NAMALWA (cell line): ENCODE data around the gene APOBR.
"Not testable (repeated sequence)": the region's sequence is repeated elsewhere in the genome, so short reads cannot be mapped to it uniquely, and the experiment has no call there.

Source experiments
- DNase-seq: peaks from one replicate; pipeline ENCODE4 v3.0.0-alpha.2; 2015; ENCODE audit warnings: low spot score

Gene APOBR

DNA sequence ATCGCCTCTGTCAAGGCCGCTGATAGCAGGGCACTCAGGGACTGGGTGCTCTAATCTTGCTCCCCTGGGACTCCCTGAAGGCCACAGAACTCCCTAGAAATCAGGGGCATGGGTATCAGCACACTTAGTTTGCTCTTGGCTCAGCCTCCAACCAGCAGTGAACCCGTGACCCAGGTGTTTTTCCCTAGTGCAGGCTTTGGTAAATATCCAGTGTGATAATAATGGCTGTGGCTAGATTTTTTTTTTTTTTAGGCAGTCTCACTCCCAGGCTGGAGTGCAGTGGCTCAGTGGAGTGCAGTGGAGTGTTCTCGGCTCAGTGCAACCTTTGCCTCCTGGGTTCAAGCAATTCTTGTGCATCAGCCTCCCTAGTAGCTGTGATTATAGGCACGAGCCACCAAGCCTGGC, 34.0 kb downstream of the APOBR start:
- no peak for DNase-seq

DNA sequence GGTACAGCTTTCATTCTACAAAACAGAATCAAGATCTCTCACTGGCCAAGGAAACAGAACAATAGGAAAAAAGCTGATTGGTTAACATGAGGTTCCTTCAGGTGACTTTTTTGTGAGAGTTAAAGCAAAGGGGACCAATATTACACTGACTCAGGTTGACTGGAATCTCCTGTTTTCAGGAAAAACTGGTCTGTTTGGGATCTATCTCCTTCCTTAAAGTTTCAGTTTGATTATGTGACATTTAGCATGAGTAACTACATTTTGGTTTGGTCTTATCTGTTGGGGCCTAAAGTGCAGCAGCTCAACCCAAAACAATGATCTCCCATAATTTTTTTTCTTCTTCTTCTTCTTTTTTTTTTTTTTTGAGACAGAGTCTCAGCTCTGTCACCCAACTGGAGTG, 34.7 kb downstream of the APOBR start:
- DNase-seq, result no peak

DNA sequence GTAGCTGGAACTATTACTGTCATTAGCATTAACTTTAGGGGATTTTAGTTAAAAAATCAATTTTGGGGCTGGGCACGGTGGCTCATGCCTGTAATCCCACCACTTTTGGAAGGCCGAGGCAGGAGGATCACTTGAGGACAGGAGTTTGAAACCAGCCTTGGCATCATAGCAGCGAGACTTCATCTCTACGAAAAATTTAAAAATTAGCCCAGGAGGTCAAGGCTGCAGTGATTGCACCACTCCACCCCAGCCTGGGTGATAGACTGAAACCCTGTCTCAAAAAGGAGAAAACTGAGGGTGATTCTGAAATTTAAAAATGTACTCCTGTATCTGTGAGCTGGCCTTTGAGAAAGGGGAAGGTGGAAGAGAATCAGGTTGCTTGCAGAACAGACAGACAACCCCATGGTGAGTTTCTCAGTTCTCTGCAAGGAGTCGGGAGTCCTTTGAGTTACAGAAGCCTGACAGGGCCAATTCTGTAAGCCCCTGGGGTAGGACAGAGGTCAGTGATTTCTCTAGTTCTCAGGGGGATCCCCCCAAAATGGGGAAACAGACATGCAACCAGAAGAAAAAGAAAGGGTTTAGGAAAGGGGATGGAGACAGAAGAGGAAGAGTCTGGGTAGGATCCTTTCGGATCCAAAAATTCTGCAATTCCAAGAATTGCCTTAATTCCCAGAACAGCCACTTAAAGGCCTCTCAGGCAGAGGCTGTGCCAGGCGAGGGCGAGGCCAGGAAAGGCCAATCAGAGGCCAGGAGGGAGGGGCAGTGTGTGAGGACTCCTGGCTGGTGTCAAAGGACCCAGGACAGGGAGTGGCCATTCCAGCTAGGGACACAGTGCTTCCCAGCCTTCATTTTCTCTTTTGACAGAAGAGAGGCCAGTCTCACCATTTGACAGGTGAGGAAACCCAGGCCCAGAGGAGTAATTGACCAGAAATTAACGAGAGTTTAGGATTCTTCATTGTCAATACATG, 37.6 kb downstream of the APOBR start:
- no peak for DNase-seq

DNA sequence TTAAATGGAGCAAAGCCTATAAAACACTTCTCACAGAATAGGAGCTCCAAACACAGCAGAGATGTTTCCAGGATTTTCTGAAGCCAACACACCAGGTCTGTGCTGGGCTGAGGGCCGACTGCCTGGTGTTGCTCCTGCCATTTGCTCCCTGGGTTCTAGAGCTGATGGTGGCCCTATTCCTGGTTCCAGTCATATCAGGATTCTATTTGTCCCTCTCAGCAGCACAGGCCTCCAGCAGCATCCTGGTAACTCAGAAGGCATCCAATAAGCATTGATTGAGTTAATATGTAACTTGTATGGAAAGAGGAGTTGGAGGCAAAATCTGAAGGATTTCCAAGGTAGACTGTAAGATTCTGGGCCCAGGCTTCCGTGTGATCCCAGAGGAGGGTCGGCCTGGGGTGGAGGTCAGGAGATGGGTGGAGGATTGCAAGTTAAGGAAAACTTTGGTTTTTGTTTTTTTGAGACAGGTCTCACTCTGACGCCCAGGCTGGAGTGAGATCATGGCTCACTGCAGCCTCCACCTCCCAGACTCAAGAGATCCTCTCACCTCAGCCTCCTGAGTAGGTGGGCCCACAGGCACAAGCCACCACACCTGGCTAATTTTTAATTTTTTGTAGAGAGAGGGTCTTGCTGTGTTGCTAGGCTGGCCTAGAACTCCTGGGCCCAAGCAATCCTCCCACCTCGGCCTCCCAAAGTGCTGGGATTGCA, 38.7 kb downstream of the APOBR start:
- DNase-seq, result no peak

DNA sequence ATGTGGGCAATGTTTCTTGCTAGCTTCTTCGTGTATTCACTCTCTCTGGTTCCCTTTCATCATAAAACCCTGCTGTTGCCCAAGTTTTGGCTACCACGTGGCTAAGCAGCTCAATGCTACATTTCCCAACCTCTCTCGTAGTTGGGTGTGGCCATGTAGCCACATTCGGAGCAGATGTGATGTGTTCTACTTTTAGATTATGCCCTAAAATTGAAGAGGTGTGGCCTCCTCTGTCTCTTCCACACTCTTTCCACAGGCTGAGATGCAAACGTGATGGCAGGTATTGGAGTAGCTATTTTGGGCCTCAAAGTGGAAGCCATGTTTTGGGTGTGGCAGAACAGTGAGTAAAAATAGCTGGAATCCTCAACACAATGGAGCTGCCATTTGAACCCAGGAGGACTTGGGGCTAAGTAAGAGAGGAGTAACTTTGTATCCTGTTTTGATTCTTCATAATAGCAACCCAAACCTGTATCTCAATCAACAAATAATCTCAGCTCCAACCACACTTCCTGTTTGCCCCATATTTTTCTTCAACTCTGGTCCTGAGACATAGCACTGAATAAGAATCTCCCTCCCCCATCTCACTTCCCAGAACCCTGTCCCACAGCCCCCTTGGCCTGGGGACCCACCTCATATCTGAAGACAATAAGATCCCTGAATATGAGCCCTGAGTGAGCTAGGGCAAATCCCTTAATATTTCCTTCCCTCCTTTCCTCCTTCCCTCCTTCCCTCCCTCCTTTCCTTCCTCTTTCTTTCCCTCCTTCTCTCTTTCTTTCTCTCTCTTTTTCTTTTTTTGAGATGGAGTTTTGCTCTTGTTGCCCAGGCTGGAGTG, 40.3 kb downstream of the APOBR start:
- no peak for DNase-seq

DNA sequence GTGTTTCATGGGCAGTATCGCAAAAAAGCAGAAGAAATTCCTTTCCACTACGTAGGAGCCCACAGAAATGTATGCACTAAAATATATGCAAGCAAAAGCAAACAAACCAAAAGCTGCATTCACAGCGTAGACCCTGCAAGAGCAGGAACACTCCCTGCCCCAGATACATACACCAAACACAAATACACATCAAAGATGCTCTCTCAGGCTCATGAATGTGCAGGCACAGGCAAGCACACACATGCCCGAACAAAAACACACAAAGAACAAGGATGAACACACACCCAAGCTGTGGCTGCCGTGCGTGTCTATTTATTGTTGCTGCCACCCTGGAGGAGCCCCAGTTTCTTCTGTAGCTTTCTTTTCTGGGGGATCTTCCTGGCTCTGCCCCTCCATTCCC, 42.6 kb downstream of the APOBR start:
- DNase-seq, result no peak

DNA sequence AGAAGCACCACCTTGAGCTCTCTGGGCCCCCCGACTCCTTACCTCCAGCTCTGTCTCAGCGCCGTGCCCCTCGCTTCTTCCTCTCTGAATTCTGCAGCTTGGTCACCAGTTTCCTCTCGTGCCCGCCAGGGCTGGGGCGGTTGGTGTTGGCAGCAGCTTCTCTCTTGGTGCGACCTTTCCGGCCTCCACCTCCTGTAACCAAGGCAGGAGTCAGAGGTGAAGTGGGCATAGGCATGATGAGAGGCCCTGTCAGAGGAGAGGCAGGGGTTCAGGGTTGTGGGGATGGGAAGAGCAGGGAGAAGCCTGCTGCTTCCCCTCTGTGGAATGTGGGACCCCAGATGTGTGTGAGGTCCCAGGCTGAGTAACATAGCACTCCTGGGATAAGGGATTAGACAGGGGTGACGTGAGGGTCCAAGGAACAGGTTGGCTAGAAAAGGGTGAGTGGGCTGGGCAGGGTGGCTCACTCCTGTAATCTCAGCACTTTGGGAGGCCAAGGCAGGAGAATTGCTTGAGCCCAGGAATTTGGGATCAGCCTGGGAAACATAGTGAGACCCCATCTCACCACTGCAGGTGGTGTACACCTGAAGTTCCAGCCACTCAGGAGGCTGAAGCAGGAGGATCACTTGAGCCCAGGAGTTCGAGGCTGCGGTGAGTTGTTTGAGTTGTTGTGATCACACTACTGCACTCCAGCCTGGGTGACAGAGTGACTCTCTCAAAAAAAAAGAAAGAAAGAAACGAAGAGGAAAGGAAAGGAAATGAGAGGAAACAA, 43.7 kb downstream of the APOBR start:
- DNase-seq, result no peak

DNA sequence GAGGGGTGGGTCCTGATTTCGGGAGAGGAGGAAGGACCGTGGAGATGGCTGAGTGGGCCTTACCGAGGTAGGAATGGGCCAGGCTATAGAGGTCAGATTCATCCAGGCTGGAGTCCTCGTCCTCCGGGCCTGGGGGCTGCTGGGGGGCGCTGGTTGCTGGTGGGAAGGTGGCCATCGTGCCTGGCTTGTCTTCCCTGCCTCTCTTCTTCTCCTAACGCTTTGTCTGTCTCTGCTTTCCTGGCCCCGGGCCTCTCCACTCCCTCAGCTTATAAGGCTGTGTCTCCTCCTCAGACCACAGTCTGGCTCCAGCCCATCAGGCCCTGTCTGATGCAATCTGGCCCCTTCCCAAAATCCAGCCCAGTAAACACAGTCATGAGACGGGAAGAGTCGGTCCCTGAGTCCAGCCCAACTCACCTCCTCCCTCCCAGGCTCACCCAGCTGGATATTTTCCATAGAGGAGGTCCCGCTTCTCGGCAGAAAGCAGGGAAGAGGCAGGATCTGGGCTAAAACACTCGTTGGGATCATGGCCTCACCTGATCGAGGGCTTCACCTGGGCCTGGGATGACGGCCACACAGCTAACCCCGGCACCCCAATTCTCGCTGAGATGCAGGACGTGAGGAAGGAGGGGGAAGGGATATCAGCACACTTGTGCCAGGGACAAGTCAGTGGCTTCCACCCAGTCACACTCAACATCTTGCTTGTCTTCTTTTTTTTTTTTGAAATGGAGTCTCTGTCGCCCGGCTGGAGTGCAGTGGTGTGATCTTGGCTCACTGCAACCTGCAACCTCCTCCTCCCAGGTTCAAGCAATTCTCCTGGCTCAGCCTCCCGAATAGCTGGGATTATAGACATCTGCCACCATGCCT, 44.5 kb downstream of the APOBR start, which contains the start of gene NUPR1:
Gene NUPR1 (minus strand): TSS at position 242 of the 864 bp plus-strand sequence. CDS start 67 bp downstream, at position 175.
- DNase-seq, result no peak

DNA sequence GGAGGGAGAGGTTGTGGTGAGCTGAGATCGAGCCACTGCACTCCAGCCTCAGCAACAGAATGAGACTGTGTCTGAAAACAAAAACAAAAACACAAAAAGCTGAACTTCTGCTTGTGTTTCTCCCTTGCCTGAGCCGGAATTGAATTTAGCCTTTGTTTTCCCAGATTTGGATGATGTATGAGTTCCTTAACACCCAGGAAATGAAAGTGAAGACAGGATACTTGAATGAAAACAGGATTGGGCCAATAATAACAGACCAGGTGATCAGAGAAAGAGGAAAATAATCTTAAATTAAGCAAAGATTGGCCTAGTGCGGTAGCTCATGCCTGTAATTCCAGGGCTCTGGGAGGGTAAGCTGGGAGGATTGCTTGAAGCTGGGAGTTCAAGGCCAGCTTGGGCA, 45.9 kb downstream of the APOBR start:
- DNase-seq, result no peak

DNA sequence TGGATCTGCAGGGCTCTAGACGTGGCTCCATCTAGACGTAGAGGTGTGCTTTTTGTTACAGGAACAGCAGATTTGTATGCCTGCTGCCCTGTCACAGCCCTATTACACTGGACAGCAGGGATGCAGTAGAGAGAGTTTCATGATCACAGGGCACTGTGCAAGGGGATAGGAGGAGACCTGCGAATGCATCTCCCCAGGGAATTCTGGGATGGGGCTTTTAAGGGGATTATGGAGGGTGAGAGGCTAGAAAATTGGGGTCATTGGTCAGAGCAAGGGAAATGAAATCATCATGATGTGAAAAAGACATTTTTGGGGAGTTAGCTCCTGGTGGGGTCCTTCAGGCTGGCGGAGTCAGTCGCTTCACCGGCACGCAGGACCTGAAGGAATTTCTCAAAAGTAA, 48.2 kb downstream of the APOBR start:
- no peak for DNase-seq

DNA sequence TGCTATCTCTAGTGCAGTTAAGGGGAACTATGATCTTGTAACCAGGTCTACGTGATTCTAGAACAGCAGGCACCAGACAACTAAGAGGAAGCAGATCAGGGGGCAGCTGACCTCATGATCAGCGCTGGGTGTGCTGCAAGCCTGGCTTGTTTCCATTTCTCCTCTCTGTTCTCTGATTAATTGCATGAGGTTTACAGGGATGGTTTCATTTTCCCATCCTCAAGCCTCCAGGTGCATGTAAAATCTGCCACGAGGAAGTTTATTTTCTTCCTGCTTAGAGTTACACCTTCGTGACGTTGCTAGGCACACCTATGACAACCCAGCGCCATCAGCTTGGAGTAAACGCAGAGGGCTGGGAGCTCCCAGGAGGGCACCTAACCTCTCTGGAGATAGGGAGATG, 48.6 kb downstream of the APOBR start:
- no peak for DNase-seq

DNA sequence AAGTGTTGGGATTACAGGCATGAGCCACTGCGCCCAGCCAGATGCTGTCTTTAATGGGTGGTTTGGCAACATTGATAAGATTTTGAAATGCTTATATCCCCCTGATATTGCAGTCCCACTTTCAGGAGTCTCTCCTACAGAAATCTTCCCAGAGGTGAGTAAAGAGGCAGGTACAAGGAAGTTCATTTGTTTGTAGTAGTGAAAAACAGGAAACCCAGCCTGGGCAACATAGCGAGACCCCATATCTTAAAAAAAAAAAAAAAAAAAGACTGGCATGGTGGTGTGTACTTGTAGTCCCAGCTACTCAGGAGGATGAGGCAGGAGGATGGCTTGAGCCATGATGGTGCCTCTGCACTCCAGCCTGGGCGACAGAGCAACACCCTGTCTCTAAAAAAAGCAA, 50.6 kb downstream of the APOBR start:
- DNase-seq, result no peak

DNA sequence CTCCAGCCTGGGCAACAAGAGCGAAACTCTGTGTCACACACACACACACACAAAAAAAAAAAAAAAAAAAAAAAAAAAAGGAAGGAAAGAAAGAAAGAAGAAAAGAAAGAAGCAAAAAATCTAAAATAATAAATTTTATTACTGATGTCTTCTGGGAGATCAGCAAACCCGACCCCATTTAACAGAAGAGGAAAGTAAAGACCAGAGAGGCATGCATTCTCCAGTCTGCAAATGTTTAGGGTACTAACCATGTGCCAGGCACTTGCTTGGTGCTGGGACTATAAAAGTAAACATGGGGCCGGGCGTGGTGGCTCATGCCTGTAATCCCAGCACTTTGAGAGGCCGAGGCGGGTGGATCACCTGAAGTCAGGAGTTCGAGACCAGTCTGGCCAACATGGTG, 51.5 kb downstream of the APOBR start:
- not testable (repeated sequence) for DNase-seq

DNA sequence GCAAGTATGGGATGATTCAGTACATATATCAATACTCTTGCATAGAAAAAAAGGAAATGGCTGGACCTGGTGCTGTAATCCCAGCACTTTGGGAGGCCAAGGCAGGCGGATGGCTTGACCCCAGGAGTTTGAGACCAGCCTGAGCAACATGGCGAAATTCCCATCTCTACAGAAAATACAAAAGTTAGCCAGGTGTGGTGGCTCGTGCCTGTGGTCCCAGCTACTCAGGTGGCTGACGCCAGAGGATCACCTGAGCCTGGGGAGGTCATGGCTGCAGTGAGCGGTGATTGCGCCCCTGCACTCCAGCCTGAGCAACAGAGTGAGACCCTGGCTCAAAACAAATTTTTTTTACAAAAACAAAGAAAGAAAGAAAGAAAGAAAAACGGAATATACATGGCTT, 52.2 kb downstream of the APOBR start:
- DNase-seq, result no peak

DNA sequence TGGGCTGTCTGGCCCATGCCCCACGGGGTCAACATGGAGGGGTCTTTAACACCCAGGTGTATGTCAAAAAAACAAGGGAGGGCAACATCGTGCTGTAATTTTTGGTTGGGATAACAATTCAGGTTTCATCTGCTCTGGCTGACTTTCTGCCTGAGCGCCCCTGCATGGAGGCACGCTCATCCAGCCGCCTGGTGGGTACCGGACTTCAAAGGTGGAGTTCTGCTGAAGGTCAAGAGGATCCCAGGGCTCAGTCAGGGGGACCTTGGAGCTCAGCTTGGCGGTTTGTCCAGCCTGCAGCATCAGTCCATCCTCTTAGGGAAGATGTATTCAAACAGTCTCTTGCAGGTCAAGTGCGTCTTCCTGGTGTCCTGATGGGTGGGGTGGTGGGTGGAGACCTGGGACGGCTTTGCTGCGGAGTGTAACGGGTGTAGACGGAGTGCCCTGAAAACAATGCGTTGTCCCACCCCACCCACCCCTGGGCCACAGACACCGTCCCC, 53.9 kb downstream of the APOBR start:
- no peak for DNase-seq
